GM12878 (cell line): ENCODE results near the gene JMY. TPM values are rescaled to one million over a fixed set of nuclear protein-coding genes. Genes with fewer than 3 reads are reported as not detected.

Experiments used
- ATAC-seq: fragments of 200-7000 bp; cut with Tn5 transposase; 3 replicates; pipeline ENCODE4 v1.9.1; 2020; ENCODE audit warnings: mild to moderate bottlenecking, moderate library complexity
- BruUV-seq: library from RNA; stranded (reverse); fragments of 400-500 nt; replicated peaks from 2 replicates; lab custom pipeline; 2021; lab: Mats Ljungman, UMichigan
- CTCF ChIA-PET: fragments of 300-600 bp; sonication (Branson Sonifier 250); formaldehyde crosslinking; extraction: SDS; loops from one replicate; lab custom pipeline; 2021; ENCODE audit warnings: inconsistent platforms; lab: Yijun Ruan, JAX
- POLR2A ChIA-PET: fragments of 350-600 bp; formaldehyde crosslinking; extraction: SDS; loops from one replicate; lab custom pipeline; 2021; ENCODE audit warnings: inconsistent platforms; lab: Charles Lee
- RAD21 ChIA-PET: fragments of 300-600 bp; sonication (Branson Sonifier 250); formaldehyde crosslinking; loops from one replicate; lab custom pipeline; 2023; ENCODE audit warnings: antibody characterized with exemption; ENCODE audit not compliant: unreplicated experiment; lab: Charles Lee
- SMC1A ChIA-PET: fragments of 300-600 bp; sonication (Branson Sonifier 250); formaldehyde crosslinking; loops from one replicate; lab custom pipeline; 2023; ENCODE audit not compliant: unreplicated experiment, uncharacterized antibody; lab: Charles Lee
- DNase-seq: peaks from one replicate; pipeline ENCODE4 v3.0.0-alpha.2; 2011; ENCODE audit warnings: low read depth, low spot score
- FAIRE-seq: peaks from 3 replicates; lab custom pipeline; 2011; peaks lifted over from hg19 to GRCh38; lab: Jason Lieb, UNC
- H2AFZ ChIP-seq: 2 replicates; pipeline ENCODE4 v1.6.0; 2011; ENCODE audit warnings: low read depth, low read length, control low read depth; ENCODE audit not compliant: control insufficient read depth
- H3K27ac ChIP-seq: 2 replicates; pipeline ENCODE4 v1.5.1; 2011; ENCODE audit warnings: control low read depth; ENCODE audit not compliant: control insufficient read depth, insufficient read depth
- H3K27me3 ChIP-seq, 2 experiments: replicated peaks in 1 of 2; 2 replicates each; pipeline versions ENCODE4 v1.6.0 to v1.6.1; 2011; ENCODE audit warnings: low read length in 1 of 2; ENCODE audit not compliant: control insufficient read depth in 2 of 2, insufficient read depth in 2 of 2
- H3K36me3 ChIP-seq, 2 experiments: 2 replicates each; pipeline ENCODE4 v1.5.1; 2011; ENCODE audit warnings: low read length in 1 of 2; ENCODE audit not compliant: control insufficient read depth in 2 of 2, insufficient read depth in 2 of 2
- H3K4me1 ChIP-seq: 2 replicates; pipeline ENCODE4 v1.6.1; 2011; ENCODE audit warnings: mild to moderate bottlenecking, low read length, moderate library complexity, mixed read lengths; ENCODE audit not compliant: control insufficient read depth, insufficient read depth
- H3K4me2 ChIP-seq: 2 replicates; pipeline ENCODE4 v1.6.0; 2011; ENCODE audit warnings: control low read depth; ENCODE audit not compliant: control insufficient read depth, insufficient read depth
- H3K4me3 ChIP-seq: fragments of 200-600 bp; sonication (generic); 2 replicates; pipeline ENCODE4 v1.5.1; 2016
- H3K79me2 ChIP-seq: 2 replicates; pipeline ENCODE4 v1.6.0; 2011; ENCODE audit warnings: low read length; ENCODE audit not compliant: control insufficient read depth, insufficient read depth
- H3K9ac ChIP-seq: 2 replicates; pipeline ENCODE4 v1.8.0; 2011; ENCODE audit warnings: low read length, control low read depth, mixed read lengths; ENCODE audit not compliant: control insufficient read depth, insufficient read depth
- H3K9me3 ChIP-seq: replicated peaks from 3 replicates; pipeline ENCODE4 v1.5.1; 2011; ENCODE audit warnings: mild to moderate bottlenecking, low read length; ENCODE audit not compliant: control insufficient read depth, insufficient read depth
- H4K20me1 ChIP-seq: 2 replicates; pipeline ENCODE4 v1.6.0; 2011; ENCODE audit not compliant: control insufficient read depth, insufficient read depth
- CREM ChIP-seq: IDR thresholded peaks from 2 replicates; pipeline ENCODE4 v1.6.1; 2014; ENCODE audit warnings: antibody characterized with exemption, low read depth
- E2F4 ChIP-seq: IDR thresholded peaks from 2 replicates; pipeline ENCODE4 v1.6.1; 2012; ENCODE audit warnings: low read depth, low read length, improper control_type of control experiment
- E4F1 ChIP-seq: fragments of 450-650 bp; IDR thresholded peaks from 2 replicates; pipeline ENCODE4 v1.6.1; 2018; ENCODE audit warnings: borderline replicate concordance, mild to moderate bottlenecking; ENCODE audit not compliant: partially characterized antibody
- FOXM1 ChIP-seq: IDR thresholded peaks from 2 replicates; pipeline ENCODE4 v1.6.1; 2012; ENCODE audit warnings: low read depth, mild to moderate bottlenecking, inconsistent platforms, low read length, moderate library complexity
- JUND ChIP-seq: IDR thresholded peaks from 2 replicates; pipeline ENCODE4 v1.6.1; 2012; ENCODE audit warnings: low read depth, mild to moderate bottlenecking, low read length, improper control_type of control experiment, moderate library complexity
- MTA2 ChIP-seq: fragments of 450-650 bp; IDR thresholded peaks from 2 replicates; pipeline ENCODE4 v1.6.1; 2016; ENCODE audit warnings: low read depth, mild to moderate bottlenecking, moderate library complexity
- PAX8 ChIP-seq: fragments of 450-650 bp; IDR thresholded peaks from 2 replicates; pipeline ENCODE4 v1.6.1; 2017; ENCODE audit warnings: mild to moderate bottlenecking, moderate library complexity
- PRDM15 ChIP-seq: fragments of 450-650 bp; formaldehyde crosslinking; IDR thresholded peaks from 2 replicates; pipeline ENCODE4 v1.4.0; 2020; ENCODE audit warnings: mild to moderate bottlenecking, moderate library complexity
- RCOR1 ChIP-seq: conservative IDR thresholded peaks from 2 replicates; pipeline ENCODE4 v1.6.1; 2012; ENCODE audit warnings: low read depth, low read length, improper control_type of control experiment
- SIN3A ChIP-seq: IDR thresholded peaks from 2 replicates; pipeline ENCODE4 v1.6.1; 2012; ENCODE audit warnings: low read depth, low read length, improper control_type of control experiment
- STAT1 ChIP-seq: fragments of 450-650 bp; conservative IDR thresholded peaks from 2 replicates; pipeline ENCODE4 v1.6.1; 2014; ENCODE audit warnings: antibody characterized with exemption, mild to moderate bottlenecking
- TARDBP ChIP-seq: IDR thresholded peaks from 2 replicates; pipeline ENCODE4 v1.6.1; 2016; ENCODE audit warnings: borderline replicate concordance
- ZZZ3 ChIP-seq: IDR thresholded peaks from 2 replicates; pipeline ENCODE4 v1.6.1; 2011; ENCODE audit warnings: low read depth; ENCODE audit not compliant: control insufficient read depth, insufficient read length
- WGBS: methylation state at CpG from one replicate; pipeline ENCODE4 v1.1.6; 2016; ENCODE audit warnings: low lambda C conversion rate; ENCODE audit not compliant: insufficient replicate concordance, insufficient coverage; ENCODE audit errors: missing lambda C conversion rate; 5-methylcytosine and 5-hydroxymethylcytosine counted together
- in situ Hi-C: fragments of 300-500 bp; cut with MboI; formaldehyde crosslinking; loops from 9 replicates; pipeline ENCODE4 v1.14.3; 2018; ENCODE audit warnings: mixed read lengths
- intact Hi-C: fragments of 100-400 bp; cut with micrococcal nuclease; formaldehyde crosslinking; loops from one replicate; pipeline ENCODE4 v1.14.2; 2022; ENCODE audit not compliant: unreplicated experiment
- polyA plus RNA-seq, 11 experiments: library from polyadenylated mRNA; depleted of rRNA in 4 of 11; unstranded in 6 of 11; stranded (reverse) in 5 of 11; fragments of >200 nt; fragmentation: Nextera tagmentation in 4 of 11; fragmentation: Illumina TruSeq in 1 of 11; extraction: Ambion mirVana in 4 of 11; extraction: Trizol in 1 of 11; gene quantifications; 1 replicate in 1 of 11; 2 replicates in 10 of 11; pipeline versions ENCODE4 v1.2.1 to v1.2.3, GENCODE V29; 2011 to 2016; ENCODE audit warnings: inconsistent platforms in 2 of 11, missing spikeins in 2 of 11, low read depth in 1 of 11
- total RNA-seq, 4 experiments: library from RNA; depleted of rRNA in 3 of 4; stranded (reverse); fragments of >200 nt in 3 of 4; fragmentation: Illumina TruSeq in 1 of 4; extraction: Trizol in 1 of 4; gene quantifications; 2 replicates each; pipeline versions ENCODE4 v1.2.1 to v1.2.3, GENCODE V29; 2013 to 2021

Gene JMY
- total and polyA plus RNA-seq, 10 of the 15 experiments (the other 5 are each of a cell fraction or from before 2014, with no cell fraction given) = 0.63 to 4.8 (median 2.4) TPM

GRCh38 chr5:79255786-79256557 lies 20.0 kb downstream of the JMY start (continued):
- TF ChIP-seq TARDBP (no peak), CREM (no peak; the same call in 1 of the 2 replicates), RCOR1 (no peak)

GRCh38 chr5:79256563-79256962 lies 20.6 kb downstream of the JMY start:
- in situ Hi-C loops = no loop called here
- intact Hi-C loops = no loop called here
- no peaks in the 10 kb centered on the region; a peak in 1 of 4 replicates for H3K36me3 ChIP-seq
- H3K79me2 ChIP-seq = peaks cover 3% of the 10 kb centered on the region
- H3K9ac ChIP-seq = no peak overlapping the region
- RAD21 ChIA-PET = interaction anchor here (0.7 to 1.2 kb wide), 3 partner anchors 102 to 838 kb away, joined by 3 to 5 read pairs (median 3); no protein-coding TSS in a partner anchor
- H2AFZ ChIP-seq = no peak overlapping the region
- WGBS = 82% methylated on average over 4 of the region's 4 CpGs
- FAIRE-seq (no peak), DNase-seq (no peak), ATAC-seq (no peak)
- TF ChIP-seq JUND (no peak), E4F1 (no peak), E2F4 (no peak), STAT1 (no peak), MTA2 (no peak), PAX8 (no peak), FOXM1 (no peak), ZZZ3 (no peak), PRDM15 (CRISPR knock-in tag) (no peak), SIN3A (no peak)
- SMC1A ChIA-PET = interaction anchor here (0.6 to 2.2 kb wide), 8 partner anchors 33 to 1117 kb away, joined by 3 to 7 read pairs (median 3); no protein-coding TSS in a partner anchor
- POLR2A ChIA-PET = interaction anchor here (0.5 kb wide), 1 partner anchor 1042 kb away, joined by 4 read pairs; no protein-coding TSS in a partner anchor
- no peak overlapping the region for H3K4me2 ChIP-seq
- H3K27ac ChIP-seq = no peak overlapping the region
- H3K9me3 ChIP-seq = no peaks in the 10 kb centered on the region
- CTCF ChIA-PET = interaction anchor here (0.5 to 2.3 kb wide), 23 partner anchors 9 to 782 kb away, joined by 3 to 23 read pairs (median 3); no protein-coding TSS in a partner anchor
- no peaks in the 10 kb centered on the region for H4K20me1 ChIP-seq
- BruUV-seq = no TSS peak
- no peaks in the 10 kb centered on the region for H3K27me3 ChIP-seq
- H3K4me1 ChIP-seq = peaks cover 17% of the 10 kb centered on the region
- H3K4me3 ChIP-seq = no peak overlapping the region
